Panc1 (cell line): ENCODE data around the gene SREBF2. TPM values are rescaled to one million over a fixed set of nuclear protein-coding genes. Genes with fewer than 3 reads are reported as not detected.

Source experiments
- ATAC-seq: fragments of 200-7000 bp; cut with Tn5 transposase; 2 replicates; pipeline ENCODE4 v1.9.1; 2020; ENCODE audit warnings: mild to moderate bottlenecking, moderate library complexity
- BruUV-seq: library from RNA; stranded (reverse); fragments of 400-500 nt; replicated peaks from 2 replicates; lab custom pipeline; 2021; lab: Mats Ljungman, UMichigan
- CTCF ChIA-PET: fragments of 300-600 bp; sonication (Branson Sonifier 250); formaldehyde crosslinking; loops from one replicate; lab custom pipeline; 2022; ENCODE audit warnings: antibody characterized with exemption; lab: Charles Lee
- POLR2A ChIA-PET: fragments of 300-600 bp; sonication (Branson Sonifier 250); formaldehyde crosslinking; loops from one replicate; lab custom pipeline; 2022; ENCODE audit warnings: antibody characterized with exemption; lab: Charles Lee
- DNase-seq: peaks from one replicate; pipeline ENCODE4 v3.0.0-alpha.2; 2010; ENCODE audit warnings: low read depth, low spot score
- H3K27ac ChIP-seq: 2 replicates; pipeline ENCODE4 v1.5.1; 2011; ENCODE audit warnings: mild to moderate bottlenecking, low read length, inconsistent platforms
- H3K27me3 ChIP-seq: fragments of 200-500 bp; sonication (Bioruptor generic); 2 replicates; pipeline ENCODE4 v1.6.0; 2014; ENCODE audit warnings: low read length, inconsistent platforms; ENCODE audit not compliant: control insufficient read depth, insufficient read depth
- H3K36me3 ChIP-seq: fragments of 200-500 bp; sonication (Bioruptor generic); 2 replicates; pipeline ENCODE4 v1.5.1; 2014; ENCODE audit warnings: inconsistent platforms, mild to moderate bottlenecking, low read length, moderate library complexity; ENCODE audit not compliant: control insufficient read depth, insufficient read depth
- H3K4me1 ChIP-seq: 2 replicates; pipeline ENCODE4 v1.5.1; 2011; ENCODE audit warnings: inconsistent platforms, mild to moderate bottlenecking, low read length, moderate library complexity; ENCODE audit not compliant: control insufficient read depth, insufficient read depth
- H3K4me3 ChIP-seq, 2 experiments: 2 replicates each; pipeline ENCODE4 v1.5.1; 2011 to 2012; ENCODE audit warnings: low read depth in 2 of 2, low read length in 2 of 2, mild to moderate bottlenecking in 2 of 2, inconsistent platforms in 1 of 2, moderate library complexity in 1 of 2
- H3K9me3 ChIP-seq: fragments of 200-500 bp; sonication (Bioruptor generic); 2 replicates; pipeline ENCODE4 v1.5.1; 2014; ENCODE audit warnings: low read depth, mild to moderate bottlenecking, inconsistent platforms, low read length, moderate library complexity; ENCODE audit not compliant: control insufficient read depth, insufficient read depth
- POLR2AphosphoS5 ChIP-seq: IDR thresholded peaks from 2 replicates; pipeline ENCODE4 v1.6.1; 2012; ENCODE audit warnings: mild to moderate bottlenecking, low read depth, low read length, moderate library complexity
- REST ChIP-seq, 2 experiments: IDR thresholded peaks; 2 replicates each; pipeline ENCODE4 v1.6.1; 2011 to 2012; ENCODE audit warnings: low read depth in 2 of 2, control low read depth in 1 of 2, low read length in 1 of 2, mild to moderate bottlenecking in 1 of 2, moderate library complexity in 1 of 2; ENCODE audit not compliant: insufficient read depth in 1 of 2
- SIN3A ChIP-seq: IDR thresholded peaks from 2 replicates; pipeline ENCODE4 v1.6.1; 2012; ENCODE audit warnings: low read depth, mild to moderate bottlenecking, low read length, moderate library complexity, borderline replicate concordance; ENCODE audit not compliant: insufficient read depth
- TCF7L2 ChIP-seq: IDR thresholded peaks from 2 replicates; pipeline ENCODE4 v1.6.1; 2011; ENCODE audit warnings: mild to moderate bottlenecking, low read depth, low read length, inconsistent platforms
- in situ Hi-C: cut with HindIII; loops from 2 replicates; pipeline ENCODE4 v1.10.0; 2016; ENCODE audit warnings: low sequenced_read_pairs, low pct_unique_long_range_greater_than_20kb
- intact Hi-C: fragments of 100-400 bp; cut with micrococcal nuclease; formaldehyde crosslinking; loops from one replicate; pipeline ENCODE4 v1.10.0; 2022; ENCODE audit not compliant: unreplicated experiment
- total RNA-seq: library from RNA; stranded (reverse); gene quantifications from one replicate; pipeline ENCODE4 v1.2.1, GENCODE V29; 2021; ENCODE audit not compliant: unreplicated experiment
- TF ChIP-seq, protein P1 (sequence below): fragments of 450-650 bp; IDR thresholded peaks from 2 replicates; pipeline ENCODE4 v1.5.1; 2017; ENCODE audit warnings: mild to moderate bottlenecking

Gene SREBF2
- total RNA-seq, 1 experiment from 2014 or later = 73.0 TPM

- ATAC-seq (peak; percentile 97), DNase-seq (peak; percentile 66)
- intact Hi-C loops = no loop called here
- Histone ChIP-seq H3K36me3 (peaks cover 7% of the 10 kb centered on the region), H3K27ac (peak within 1 kb of the TSS; percentile 86), H3K27me3 (no peaks in the 10 kb centered on the region), H3K4me1 (peaks cover 9% of the 10 kb centered on the region), H3K9me3 (no peaks in the 10 kb centered on the region), H3K4me3 (peak within 1 kb of the TSS; percentile 69 to 82)
- in situ Hi-C loops = no loop called here
- peak; percentile 93; the same call in 1 of the 2 replicates for TF ChIP-seq SIN3A
- TF ChIP-seq, protein P1, sequence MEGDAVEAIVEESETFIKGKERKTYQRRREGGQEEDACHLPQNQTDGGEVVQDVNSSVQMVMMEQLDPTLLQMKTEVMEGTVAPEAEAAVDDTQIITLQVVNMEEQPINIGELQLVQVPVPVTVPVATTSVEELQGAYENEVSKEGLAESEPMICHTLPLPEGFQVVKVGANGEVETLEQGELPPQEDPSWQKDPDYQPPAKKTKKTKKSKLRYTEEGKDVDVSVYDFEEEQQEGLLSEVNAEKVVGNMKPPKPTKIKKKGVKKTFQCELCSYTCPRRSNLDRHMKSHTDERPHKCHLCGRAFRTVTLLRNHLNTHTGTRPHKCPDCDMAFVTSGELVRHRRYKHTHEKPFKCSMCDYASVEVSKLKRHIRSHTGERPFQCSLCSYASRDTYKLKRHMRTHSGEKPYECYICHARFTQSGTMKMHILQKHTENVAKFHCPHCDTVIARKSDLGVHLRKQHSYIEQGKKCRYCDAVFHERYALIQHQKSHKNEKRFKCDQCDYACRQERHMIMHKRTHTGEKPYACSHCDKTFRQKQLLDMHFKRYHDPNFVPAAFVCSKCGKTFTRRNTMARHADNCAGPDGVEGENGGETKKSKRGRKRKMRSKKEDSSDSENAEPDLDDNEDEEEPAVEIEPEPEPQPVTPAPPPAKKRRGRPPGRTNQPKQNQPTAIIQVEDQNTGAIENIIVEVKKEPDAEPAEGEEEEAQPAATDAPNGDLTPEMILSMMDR = no peak
- 0 out of 2 replicates have a peak, but pooled peaks have one; percentile 36 for TF ChIP-seq TCF7L2
- no peak for TF ChIP-seq REST (IDR thresholded peaks at IDR 0.05; ENCODE audit: insufficient read depth in 1 of 2, low read depth in 2 of 2, low read length in 1 of 2)
- peak; percentile 70 for TF ChIP-seq POLR2AphosphoS5
- BruUV-seq = no TSS peak
- ChIA-PET CTCF (interaction anchor here (0.6 to 1.1 kb wide), 4 partner anchors 95 to 477 kb away, joined by 3 to 8 read pairs (median 3); partner anchors contain the start of gene SNU13), POLR2A (interaction anchor here (0.6 to 1.2 kb wide), 3 partner anchors 9 to 508 kb away, joined by 3 to 5 read pairs (median 4); no protein-coding TSS in a partner anchor)
Measured at GRCh38 chr22:41946629-41947423, 113.9 kb downstream of the SREBF2 start, which contains the start of gene CENPM. Gene CENPM (minus strand): TSS chr22:41947152. CDS start chr22:41947076, 76 bp downstream.

- intact Hi-C loops (no loop called here), in situ Hi-C loops (no loop called here)
- H3K9me3 ChIP-seq = no peaks in the 10 kb centered on the region
- no peak for DNase-seq
- ChIA-PET POLR2A (interaction anchor here (0.6 to 1.2 kb wide), 4 partner anchors 8 to 508 kb away, joined by 3 to 11 read pairs (median 4); no protein-coding TSS in a partner anchor), CTCF (interaction anchor here (0.6 to 1.1 kb wide), 2 partner anchors 94 to 250 kb away, joined by 3 read pairs; no protein-coding TSS in a partner anchor)
- TF ChIP-seq REST (IDR thresholded peaks at IDR 0.05; ENCODE audit: insufficient read depth in 1 of 2, low read depth in 2 of 2, low read length in 1 of 2) (no peak), SIN3A (no peak), POLR2AphosphoS5 (no peak), TCF7L2 (no peak)
- TF ChIP-seq, protein P1 = no peak
- peak overlapping the region; percentile 69 to 82 for H3K4me3 ChIP-seq
- H3K4me1 ChIP-seq = peaks cover 9% of the 10 kb centered on the region
- peak overlapping the region; percentile 86 for H3K27ac ChIP-seq
- no TSS peak for BruUV-seq
- peaks cover 7% of the 10 kb centered on the region for H3K36me3 ChIP-seq
- no peaks in the 10 kb centered on the region for H3K27me3 ChIP-seq
- ATAC-seq = no peak
Measured at GRCh38 chr22:41947424-41948080, 114.6 kb downstream of the SREBF2 start.
